Vagina (tissue), 2 donors: Measurements from ENCODE around the gene NHP2. TPM values are rescaled to one million over a fixed set of nuclear protein-coding genes. Genes with fewer than 3 reads are reported as not detected.

Experiments used
- DNase-seq, 2 donors: peaks; one replicate each; pipeline ENCODE4 v3.0.0-alpha.2; 2017; ENCODE audit errors: extremely low spot score in 2 of 2
- H3K27ac ChIP-seq: fragments of 200-600 bp; sonication (generic); one replicate; pipeline ENCODE4 v1.5.1; 2019
- H3K27me3 ChIP-seq: fragments of 200-600 bp; sonication (generic); one replicate; pipeline ENCODE4 v1.5.1; 2019
- H3K36me3 ChIP-seq, 2 donors: fragments of 200-600 bp; sonication (generic); one replicate each; pipeline ENCODE4 v1.5.1; 2017 to 2019
- H3K4me1 ChIP-seq: fragments of 200-600 bp; sonication (generic); one replicate; pipeline ENCODE4 v1.5.1; 2019
- H3K4me3 ChIP-seq, 2 donors: fragments of 200-600 bp; sonication (generic); 1 replicate in 1 of 2; 2 replicates in 1 of 2; pipeline ENCODE4 v1.5.1; 2016 to 2019
- H3K9me3 ChIP-seq: fragments of 200-600 bp; sonication (generic); one replicate; pipeline ENCODE4 v1.5.1; 2019
- POLR2A ChIP-seq, 2 donors: fragments of 450-650 bp; IDR thresholded peaks; one replicate each; pipeline ENCODE4 v1.6.1; 2017; ENCODE audit warnings: antibody characterized with exemption in 2 of 2, mild to moderate bottlenecking in 2 of 2, moderate library complexity in 2 of 2
- POLR2AphosphoS5 ChIP-seq, 2 donors: sonication (generic); formaldehyde crosslinking; IDR thresholded peaks; one replicate each; pipeline ENCODE4 v1.9.0; 2017; ENCODE audit warnings: antibody characterized with exemption in 2 of 2, mild to moderate bottlenecking in 2 of 2, low read depth in 1 of 2; ENCODE audit not compliant: insufficient read depth in 1 of 2
- intact Hi-C: fragments of 100-400 bp; cut with DNase I; formaldehyde crosslinking; loops from one replicate; pipeline ENCODE4 v1.15.1; 2023
- total RNA-seq: library from RNA; depleted of rRNA; stranded (reverse); fragments of >200 nt; gene quantifications from one replicate; pipeline ENCODE4 v1.2.3, GENCODE V29; 2016
- TF ChIP-seq, protein P1 (sequence below), 3 experiments: fragments of 450-650 bp in 2 of 3; fragments of 200-600 bp in 1 of 3; sonication (generic) in 1 of 3; IDR thresholded peaks; one replicate each; pipeline ENCODE4 v1.5.1; 2017 to 2019; ENCODE audit warnings: antibody characterized with exemption in 3 of 3, mild to moderate bottlenecking in 2 of 3, moderate library complexity in 2 of 3

NHP2 gene
- total RNA-seq, 1 donor from 2014 or later, result 172 TPM

DNA sequence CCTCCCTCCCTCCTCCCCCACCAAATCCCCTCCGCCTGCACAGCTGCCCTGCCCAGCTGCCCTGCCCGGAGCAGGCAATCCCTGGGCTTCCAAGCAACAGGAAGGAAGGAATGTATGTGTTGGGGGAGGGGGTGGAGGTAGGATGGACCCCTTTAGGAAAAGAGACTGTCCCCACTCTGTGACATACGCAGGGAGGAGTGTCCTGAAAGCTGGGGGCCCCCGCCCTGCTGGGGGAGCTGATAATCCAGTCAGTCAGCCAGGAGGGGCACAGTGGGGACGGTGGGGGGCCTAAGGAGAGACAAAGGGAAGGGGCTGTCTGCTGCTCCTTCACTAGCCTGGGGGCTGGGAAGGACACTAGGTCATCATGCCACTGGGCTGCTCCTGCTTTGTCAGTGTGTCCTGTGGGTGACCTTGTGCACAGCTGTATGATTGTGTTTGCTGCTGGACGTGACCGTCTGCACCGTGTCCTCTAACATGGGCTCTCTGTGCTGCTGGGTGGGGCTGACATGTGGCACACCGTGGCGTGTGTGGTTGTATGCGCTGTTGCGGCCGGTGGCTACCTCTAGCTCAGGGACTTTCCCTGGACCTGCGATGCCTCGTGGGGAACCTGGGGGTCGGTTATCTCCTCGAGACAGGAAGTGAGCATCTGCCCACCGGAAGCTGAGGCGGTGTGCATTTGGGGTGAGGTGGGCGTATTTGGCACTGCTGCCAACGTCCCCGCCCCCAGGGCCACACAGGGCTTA, 37.4 kb downstream of the NHP2 start:
- TF ChIP-seq POLR2AphosphoS5 (IDR thresholded peaks at IDR 0.05; ENCODE audit: insufficient read depth in 1 of 2, low read depth in 1 of 2) (no peak), POLR2A (IDR thresholded peaks at IDR 0.05) (no peak)
- TF ChIP-seq, protein P1, sequence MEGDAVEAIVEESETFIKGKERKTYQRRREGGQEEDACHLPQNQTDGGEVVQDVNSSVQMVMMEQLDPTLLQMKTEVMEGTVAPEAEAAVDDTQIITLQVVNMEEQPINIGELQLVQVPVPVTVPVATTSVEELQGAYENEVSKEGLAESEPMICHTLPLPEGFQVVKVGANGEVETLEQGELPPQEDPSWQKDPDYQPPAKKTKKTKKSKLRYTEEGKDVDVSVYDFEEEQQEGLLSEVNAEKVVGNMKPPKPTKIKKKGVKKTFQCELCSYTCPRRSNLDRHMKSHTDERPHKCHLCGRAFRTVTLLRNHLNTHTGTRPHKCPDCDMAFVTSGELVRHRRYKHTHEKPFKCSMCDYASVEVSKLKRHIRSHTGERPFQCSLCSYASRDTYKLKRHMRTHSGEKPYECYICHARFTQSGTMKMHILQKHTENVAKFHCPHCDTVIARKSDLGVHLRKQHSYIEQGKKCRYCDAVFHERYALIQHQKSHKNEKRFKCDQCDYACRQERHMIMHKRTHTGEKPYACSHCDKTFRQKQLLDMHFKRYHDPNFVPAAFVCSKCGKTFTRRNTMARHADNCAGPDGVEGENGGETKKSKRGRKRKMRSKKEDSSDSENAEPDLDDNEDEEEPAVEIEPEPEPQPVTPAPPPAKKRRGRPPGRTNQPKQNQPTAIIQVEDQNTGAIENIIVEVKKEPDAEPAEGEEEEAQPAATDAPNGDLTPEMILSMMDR (IDR thresholded peaks at IDR 0.05), result no peak
- no peak overlapping the region for H3K4me3 ChIP-seq
- H3K27ac ChIP-seq, result no peak overlapping the region
- intact Hi-C loops, result no loop called here
- no peaks in the 10 kb centered on the region for H3K36me3 ChIP-seq
- no peak for DNase-seq
- peaks cover 35% of the 10 kb centered on the region for H3K4me1 ChIP-seq
- H3K27me3 ChIP-seq, result no peaks in the 10 kb centered on the region
- no peaks in the 10 kb centered on the region for H3K9me3 ChIP-seq

DNA sequence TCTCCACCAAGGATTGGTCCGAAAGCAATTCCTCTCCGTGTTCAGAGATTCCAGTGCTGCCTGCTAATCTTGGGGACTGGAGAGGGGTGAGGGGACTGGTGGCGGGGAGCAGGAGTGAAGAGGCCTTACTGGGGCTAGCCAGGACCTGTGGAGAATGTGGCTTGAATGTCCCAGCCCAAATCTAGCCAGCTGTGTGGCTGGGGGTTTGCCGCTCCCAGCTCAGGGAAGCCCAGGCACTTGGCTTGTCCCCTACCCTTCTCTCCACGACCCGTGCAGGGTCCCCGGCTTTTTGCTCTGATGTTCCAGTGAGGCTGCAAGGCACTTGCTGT, 37.9 kb downstream of the NHP2 start:
- TF ChIP-seq, protein P1 (IDR thresholded peaks at IDR 0.05), result no peak
- TF ChIP-seq POLR2A (IDR thresholded peaks at IDR 0.05) (no peak), POLR2AphosphoS5 (IDR thresholded peaks at IDR 0.05; ENCODE audit: insufficient read depth in 1 of 2, low read depth in 1 of 2) (no peak)
- Histone ChIP-seq H3K27ac (no peak overlapping the region), H3K27me3 (no peaks in the 10 kb centered on the region), H3K9me3 (no peaks in the 10 kb centered on the region), H3K4me1 (peaks cover 30% of the 10 kb centered on the region), H3K36me3 (no peaks in the 10 kb centered on the region), H3K4me3 (no peak overlapping the region)
- intact Hi-C loops, result no loop called here
- DNase-seq, result no peak

DNA sequence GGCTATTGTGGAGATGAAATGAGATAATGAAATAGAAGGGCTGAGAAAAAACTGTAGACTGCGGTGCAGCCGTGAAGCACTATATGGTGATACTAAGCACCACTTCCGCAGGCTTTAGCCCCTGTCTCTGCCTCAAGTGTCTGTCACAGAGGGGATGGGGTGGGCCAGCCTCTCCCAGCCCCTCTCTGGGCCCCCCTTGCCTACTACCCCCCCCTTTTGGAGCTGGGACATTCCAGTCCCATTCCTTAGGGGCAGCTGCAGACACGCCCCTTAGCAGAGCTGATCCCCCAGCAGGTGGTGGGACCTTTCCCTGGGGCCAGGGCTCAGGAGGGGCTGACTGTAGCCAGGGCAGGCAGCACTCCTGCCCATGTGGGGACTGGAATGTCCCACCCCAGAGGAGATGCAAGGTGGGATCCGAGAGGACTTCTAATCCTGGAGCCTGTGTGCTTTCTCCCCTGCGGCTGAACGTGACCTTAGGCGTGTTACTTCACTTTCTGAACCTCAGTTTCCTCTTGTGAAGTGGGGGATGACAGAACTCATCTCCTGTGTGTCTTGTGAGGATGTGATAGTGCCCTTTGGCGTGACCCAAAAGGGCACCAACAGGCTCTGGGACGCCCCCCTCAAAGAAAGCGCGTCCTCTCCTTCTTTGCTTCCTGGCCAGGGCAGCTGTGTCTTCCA, 38.4 kb downstream of the NHP2 start:
- intact Hi-C loops, result no loop called here
- H3K27me3 ChIP-seq, result no peaks in the 10 kb centered on the region

DNA sequence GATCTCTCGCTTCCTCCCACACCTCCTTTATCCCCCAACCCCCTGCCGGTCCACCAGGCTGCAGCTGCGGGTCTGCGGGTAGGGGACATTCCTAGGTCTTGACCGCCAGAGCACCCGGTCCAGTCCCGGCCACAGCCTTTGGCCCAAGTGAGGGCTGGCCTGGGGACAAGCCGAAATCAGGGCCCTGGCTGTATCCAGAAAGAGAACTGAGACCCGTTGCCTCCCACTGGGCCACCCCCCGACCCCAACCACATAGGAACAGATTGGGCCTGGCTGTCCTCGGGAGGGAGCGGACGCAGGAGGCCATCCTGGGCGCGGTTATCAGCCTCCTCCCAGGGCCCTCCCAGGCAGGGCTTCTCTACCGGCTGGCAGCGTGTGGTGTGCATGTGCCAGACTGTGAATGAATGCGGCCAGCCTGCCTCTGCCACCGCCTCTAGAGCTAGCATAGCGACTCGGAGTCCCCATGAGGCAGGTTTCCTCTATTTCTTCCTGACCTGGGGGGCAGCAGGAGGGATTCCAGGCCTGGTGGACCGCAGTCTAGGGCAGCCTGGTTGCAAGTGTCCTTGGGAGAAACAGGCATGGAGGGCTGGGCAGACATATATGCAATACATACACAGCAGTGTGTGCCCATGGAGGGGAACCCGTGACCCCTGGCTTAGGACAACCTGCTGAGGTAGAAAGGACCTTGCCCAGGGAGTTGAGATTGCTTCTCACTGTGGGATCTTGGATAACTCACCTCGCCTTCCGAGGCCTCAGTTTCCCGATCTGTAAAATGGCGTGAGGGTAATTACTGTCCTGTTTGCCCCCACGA, 39.2 kb downstream of the NHP2 start:
- H3K36me3 ChIP-seq, result no peaks in the 10 kb centered on the region
- H3K4me3 ChIP-seq, result peak overlapping the region; percentile 40 to 56
- intact Hi-C loops, result no loop called here

More for the DNA sequence above, 38.4 kb downstream of the NHP2 start:
- no peak for TF ChIP-seq POLR2A (IDR thresholded peaks at IDR 0.05)
- TF ChIP-seq POLR2AphosphoS5 (IDR thresholded peaks at IDR 0.05; ENCODE audit: insufficient read depth in 1 of 2, low read depth in 1 of 2), result no peak
- TF ChIP-seq, protein P1 (IDR thresholded peaks at IDR 0.05), result no peak
- Histone ChIP-seq H3K4me3 (peak overlapping the region in 1 of 2 donors; percentile 40), H3K36me3 (no peaks in the 10 kb centered on the region), H3K27ac (no peak overlapping the region), H3K9me3 (no peaks in the 10 kb centered on the region), H3K4me1 (peaks cover 30% of the 10 kb centered on the region)
- no peak for DNase-seq

More for the DNA sequence above, 39.2 kb downstream of the NHP2 start:
- DNase-seq, result no peak
- H3K27me3 ChIP-seq, result no peaks in the 10 kb centered on the region
- H3K9me3 ChIP-seq, result no peaks in the 10 kb centered on the region
- H3K27ac ChIP-seq, result no peak overlapping the region
- TF ChIP-seq POLR2AphosphoS5 (IDR thresholded peaks at IDR 0.05; ENCODE audit: insufficient read depth in 1 of 2, low read depth in 1 of 2) (no peak), POLR2A (IDR thresholded peaks at IDR 0.05) (no peak)
- TF ChIP-seq, protein P1 (IDR thresholded peaks at IDR 0.05), result no peak
- peaks cover 30% of the 10 kb centered on the region for H3K4me1 ChIP-seq
